ENCODE measurements around the gene SLC12A4. TPM values are rescaled to one million over a fixed set of nuclear protein-coding genes. Genes with fewer than 3 reads are reported as not detected.

The SLC12A4 gene
- total RNA-seq, 1 donor from 2014 or later, result 8.8 TPM

DNA sequence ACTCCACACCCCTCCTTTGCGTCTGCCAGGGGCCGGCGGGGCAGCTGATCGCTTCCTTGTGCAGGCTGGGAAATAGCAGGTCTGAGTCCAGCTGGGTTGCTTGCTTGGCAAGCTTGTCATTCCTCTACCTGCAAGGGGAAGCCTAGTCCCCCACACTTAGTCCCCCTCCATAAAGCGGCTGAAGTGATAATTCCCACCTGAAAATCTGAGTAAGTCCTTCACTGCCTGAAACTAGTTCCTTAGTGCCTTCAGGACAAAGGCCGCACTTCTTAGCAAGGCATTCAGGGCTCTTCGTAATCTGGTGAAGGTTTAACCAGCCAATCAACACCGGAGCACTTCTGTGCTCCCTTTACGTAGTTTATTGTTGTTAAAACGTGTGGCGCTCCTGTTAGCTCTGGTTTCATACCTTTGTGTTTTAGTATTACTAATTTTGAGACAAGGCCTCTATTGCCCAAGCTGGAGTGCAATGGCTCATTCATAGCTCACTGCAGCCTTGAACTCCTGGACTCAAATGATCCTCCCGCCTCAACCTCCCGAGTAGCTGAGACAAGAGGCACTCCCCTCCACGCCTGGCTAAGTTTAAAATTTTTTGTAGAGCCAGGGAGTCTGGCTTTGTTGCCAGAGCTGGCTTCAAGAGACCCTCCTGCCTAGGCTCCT is 74.6 kb downstream of the SLC12A4 start:
- H3K9ac ChIP-seq, result peak overlapping the region; percentile 97

More for the DNA sequence above, 74.6 kb downstream of the SLC12A4 start:
- peak overlapping the region; percentile 98 for H3K4me3 Mint-ChIP-seq
- DNase-seq (ENCODE audit: low spot score), result peak; percentile 48
- Histone ChIP-seq H3K4me1 (peaks cover 8% of the 10 kb centered on the region), H3K4me2 (peak overlapping the region; percentile 99), H3K9me3 (ENCODE audit: low read depth) (no peaks in the 10 kb centered on the region), H2AFZ (replicated peaks) (peak overlapping the region; percentile 65), H3K27ac (peak overlapping the region; percentile 87), H3K27me3 (no peaks in the 10 kb centered on the region), H3K79me2 (ENCODE audit: low read depth) (peaks cover 57% of the 10 kb centered on the region), H3K4me3 (peak overlapping the region; percentile 99), H4K20me1 (ENCODE audit: low read depth) (peaks cover 28% of the 10 kb centered on the region), H3F3A (ENCODE audit: low read depth) (peaks cover 7% of the 10 kb centered on the region), H3K36me3 (no peaks in the 10 kb centered on the region)
- peaks cover 3% of the 10 kb centered on the region for H3K36me3 Mint-ChIP-seq
- H3K27ac Mint-ChIP-seq, result peak overlapping the region; percentile 96
- TF ChIP-seq EZH2phosphoT487 (IDR thresholded peaks at IDR 0.05), result no peak
- TF ChIP-seq, protein P1, sequence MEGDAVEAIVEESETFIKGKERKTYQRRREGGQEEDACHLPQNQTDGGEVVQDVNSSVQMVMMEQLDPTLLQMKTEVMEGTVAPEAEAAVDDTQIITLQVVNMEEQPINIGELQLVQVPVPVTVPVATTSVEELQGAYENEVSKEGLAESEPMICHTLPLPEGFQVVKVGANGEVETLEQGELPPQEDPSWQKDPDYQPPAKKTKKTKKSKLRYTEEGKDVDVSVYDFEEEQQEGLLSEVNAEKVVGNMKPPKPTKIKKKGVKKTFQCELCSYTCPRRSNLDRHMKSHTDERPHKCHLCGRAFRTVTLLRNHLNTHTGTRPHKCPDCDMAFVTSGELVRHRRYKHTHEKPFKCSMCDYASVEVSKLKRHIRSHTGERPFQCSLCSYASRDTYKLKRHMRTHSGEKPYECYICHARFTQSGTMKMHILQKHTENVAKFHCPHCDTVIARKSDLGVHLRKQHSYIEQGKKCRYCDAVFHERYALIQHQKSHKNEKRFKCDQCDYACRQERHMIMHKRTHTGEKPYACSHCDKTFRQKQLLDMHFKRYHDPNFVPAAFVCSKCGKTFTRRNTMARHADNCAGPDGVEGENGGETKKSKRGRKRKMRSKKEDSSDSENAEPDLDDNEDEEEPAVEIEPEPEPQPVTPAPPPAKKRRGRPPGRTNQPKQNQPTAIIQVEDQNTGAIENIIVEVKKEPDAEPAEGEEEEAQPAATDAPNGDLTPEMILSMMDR (IDR thresholded peaks at IDR 0.05), result no peak
- TF ChIP-seq EZH2 (IDR thresholded peaks at IDR 0.05), result no peak
- H3K27me3 Mint-ChIP-seq (ENCODE audit: insufficient read depth, low read depth), result no peaks in the 10 kb centered on the region
- peaks cover 19% of the 10 kb centered on the region for H3K4me1 Mint-ChIP-seq
- H3K9me3 Mint-ChIP-seq, result no peaks in the 10 kb centered on the region

Small RNA genes lying within 50 kb of the gene (small RNA-seq; reads per million reads assigned to genes)
- not detected for gene RNU6-359P

Other genes with a start within 250 kb of the SLC12A4 start
- 13.2 and 21.4 TPM in 2 replicates for gene GFOD2, start 249.3 kb downstream of the SLC12A4 start, total RNA-seq (ENCODE audit: low replicate concordance)
- 11.4 and 12.3 TPM in 2 replicates for gene RANBP10, start 162.1 kb downstream of the SLC12A4 start, total RNA-seq (ENCODE audit: low replicate concordance)
- gene TSNAXIP1, start 161.7 kb downstream of the SLC12A4 start, total RNA-seq (ENCODE audit: low replicate concordance), result 2.8 and 2.9 TPM in 2 replicates
- gene THAP11, start 126.3 kb downstream of the SLC12A4 start, total RNA-seq (ENCODE audit: low replicate concordance), result 27.3 and 46.5 TPM in 2 replicates
- 133 and 221 TPM in 2 replicates for gene NUTF2, start 121.7 kb downstream of the SLC12A4 start, total RNA-seq (ENCODE audit: low replicate concordance)
- 36.2 and 60.4 TPM in 2 replicates for gene CENPT, start 120.9 kb downstream of the SLC12A4 start, total RNA-seq (ENCODE audit: low replicate concordance)
- gene EDC4, start 95.6 kb downstream of the SLC12A4 start, total RNA-seq (ENCODE audit: low replicate concordance), result 32.7 and 54.2 TPM in 2 replicates
- gene NRN1L, start 83.8 kb downstream of the SLC12A4 start, total RNA-seq (ENCODE audit: low replicate concordance), result 0.54 and 2.0 TPM in 2 replicates
- 13.1 and 30.4 TPM in 2 replicates for gene PSKH1, start 75.4 kb downstream of the SLC12A4 start, total RNA-seq (ENCODE audit: low replicate concordance)
- 0.40 and 0.45 TPM in 2 replicates for gene CTRL, start 36.8 kb downstream of the SLC12A4 start, total RNA-seq (ENCODE audit: low replicate concordance)
- gene PSMB10, start 31.8 kb downstream of the SLC12A4 start, total RNA-seq (ENCODE audit: low replicate concordance), result 1.2 and 4.4 TPM in 2 replicates
- gene LCAT, start 24.5 kb downstream of the SLC12A4 start, total RNA-seq (ENCODE audit: low replicate concordance), result 1.5 and 4.9 TPM in 2 replicates
- gene DPEP3, start 11.9 kb upstream of the SLC12A4 start, total RNA-seq (ENCODE audit: low replicate concordance), result 0.19 TPM in 1 of 2 replicates, not detected in the other
- gene DPEP2, start 30.8 kb upstream of the SLC12A4 start, total RNA-seq (ENCODE audit: low replicate concordance), result not detected in 2 replicates
- not detected in 2 replicates for gene DPEP2NB, start 47.3 kb upstream of the SLC12A4 start, total RNA-seq (ENCODE audit: low replicate concordance)
- gene DDX28, start 54.6 kb upstream of the SLC12A4 start, total RNA-seq (ENCODE audit: low replicate concordance), result 7.3 and 17.0 TPM in 2 replicates
- gene DUS2, start 54.6 kb upstream of the SLC12A4 start, total RNA-seq (ENCODE audit: low replicate concordance), result 22.7 and 22.9 TPM in 2 replicates
- 34.2 and 43.1 TPM in 2 replicates for gene NFATC3, start 116.7 kb upstream of the SLC12A4 start, total RNA-seq (ENCODE audit: low replicate concordance)

All from neural progenitor cell (in vitro differentiated cells).